ENCODE measurements around the gene OSCP1.

Gene OSCP1

GRCh38 chr1:36380782-36381181, 69.5 kb downstream of the OSCP1 start:
- DNase-seq, result no peak

DNA sequence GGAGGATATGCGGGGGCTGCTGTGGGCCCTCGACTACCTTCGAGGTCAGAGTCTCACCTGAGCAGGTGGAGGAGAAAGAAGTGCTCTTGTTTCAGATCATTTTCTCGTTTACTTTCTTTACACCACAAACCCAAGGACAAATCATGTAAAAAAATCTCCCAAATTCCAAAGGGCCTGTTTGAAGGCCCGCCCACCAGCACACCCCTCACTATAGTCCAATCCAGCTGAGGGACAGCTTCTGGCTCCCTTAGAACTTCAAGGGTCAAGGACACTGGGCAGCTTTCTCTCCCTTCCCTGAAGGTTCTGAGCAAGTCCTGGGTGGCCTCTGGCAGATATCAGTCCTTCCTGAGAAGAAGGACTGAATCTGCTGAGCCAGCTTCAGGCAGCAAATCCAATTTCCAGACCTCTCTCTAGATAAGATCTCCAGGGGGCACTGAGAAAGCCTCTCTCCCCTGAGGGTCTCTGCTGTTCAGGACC, 70.1 kb downstream of the OSCP1 start:
- no peak for DNase-seq

DNA sequence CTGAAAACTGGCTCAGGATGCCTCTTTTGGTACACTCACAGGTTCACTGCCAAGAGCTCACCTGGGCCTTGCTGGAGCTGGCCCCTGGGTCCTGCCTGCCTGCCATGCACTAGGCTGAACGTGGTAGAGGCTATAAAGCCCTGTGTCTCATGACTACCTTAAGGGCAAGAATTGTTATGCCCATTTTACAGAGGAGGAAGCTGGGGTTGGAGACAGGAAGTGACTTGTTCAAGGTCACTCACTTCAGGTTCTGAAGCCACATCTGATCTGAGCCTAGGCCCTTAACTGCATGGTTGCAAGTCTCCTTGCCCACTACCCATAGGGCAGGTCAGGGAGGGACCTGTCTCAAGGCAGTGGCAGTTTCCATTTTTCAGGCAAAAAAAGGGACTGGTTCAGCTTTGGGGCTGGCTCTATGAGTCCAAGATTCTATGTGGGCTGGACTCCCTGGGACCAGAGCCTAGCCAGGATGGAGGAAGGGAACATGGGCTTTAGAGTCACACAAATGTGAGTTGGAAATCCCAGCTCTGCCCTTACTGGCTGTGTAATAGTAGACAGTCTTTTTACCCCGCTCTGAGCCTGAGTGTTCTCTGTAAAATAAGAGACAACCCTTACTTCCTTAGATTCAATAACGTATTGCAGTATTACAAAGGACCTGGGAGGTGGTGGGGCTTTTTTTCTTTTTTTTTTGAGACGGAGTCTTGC, 72.3 kb downstream of the OSCP1 start:
- DNase-seq, result no peak

DNA sequence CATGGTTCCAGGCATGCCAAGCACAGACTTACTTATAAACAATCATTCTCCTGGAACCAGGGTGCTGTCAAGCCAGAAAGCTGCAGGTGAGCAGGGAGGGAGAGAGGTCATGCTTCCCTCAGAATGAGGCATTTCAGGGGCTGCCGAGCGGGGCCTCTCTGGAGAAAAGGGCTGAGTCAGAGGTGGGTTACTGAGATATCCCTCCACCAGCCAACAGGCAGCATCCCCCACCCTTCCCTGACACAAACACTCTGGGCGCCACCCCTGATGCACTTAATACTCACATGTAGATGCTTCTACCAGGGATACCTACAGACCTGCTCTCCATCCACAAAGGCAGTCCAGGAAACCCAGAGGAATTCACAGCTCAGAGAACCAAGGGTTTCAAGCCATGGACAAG, 77.6 kb downstream of the OSCP1 start:
- DNase-seq, result no peak

GRCh38 chr1:36369061-36369861, 81.0 kb downstream of the OSCP1 start:
- DNase-seq, result peak; percentile 89

All from stimulated activated CD4-positive, alpha-beta T cell treated with anti-CD3 and anti-CD28 coated beads, Interleukin-15, amount 100 ng/mL, for 24 hours (primary cell).